Kidney epithelial cell (primary cell): ENCODE measurements around the gene SCAMP1. TPM values are rescaled to one million over a fixed set of nuclear protein-coding genes. Genes with fewer than 3 reads are reported as not detected.

Experiments
- DNase-seq: peaks from one replicate; pipeline ENCODE4 v3.0.0-alpha.2; 2010; ENCODE audit warnings: low read depth
- H3K27me3 ChIP-seq: 2 replicates; pipeline ENCODE4 v1.6.0; 2011; ENCODE audit warnings: low read length; ENCODE audit not compliant: control insufficient read depth, insufficient read depth
- H3K36me3 ChIP-seq: 2 replicates; pipeline ENCODE4 v1.5.1; 2011; ENCODE audit warnings: low read length; ENCODE audit not compliant: control insufficient read depth, insufficient read depth
- H3K4me3 ChIP-seq: 2 replicates; pipeline ENCODE4 v1.5.1; 2011; ENCODE audit warnings: low read depth, mild to moderate bottlenecking, control low read depth, low read length
- CTCF ChIP-seq: IDR thresholded peaks from 2 replicates; pipeline ENCODE4 v1.5.1; 2011; ENCODE audit warnings: mild to moderate bottlenecking, moderate library complexity, low read length, control low read depth, inconsistent platforms; ENCODE audit not compliant: insufficient read depth, poor library complexity, severe bottlenecking
- total RNA-seq: library from RNA; depleted of rRNA; stranded (reverse); fragments of >200 nt; gene quantifications from 2 replicates; pipeline ENCODE4 v1.2.3, GENCODE V29; 2015

SCAMP1 gene
- total RNA-seq: 33.4 and 43.0 TPM in 2 replicates

- no peaks in the 10 kb centered on the region for H3K27me3 ChIP-seq
- H3K4me3 ChIP-seq: peak within 1 kb of the TSS; percentile 98
- H3K36me3 ChIP-seq: no peaks in the 10 kb centered on the region
- TF ChIP-seq CTCF: no peak
- DNase-seq: peak; percentile 68
Observed at GRCh38 chr5:78359831-78360673, at the start of gene SCAMP1. TSS of gene SCAMP1 (plus strand) at chr5:78360617. CDS start at chr5:78360672, 55 bp downstream.

GRCh38 chr5:78317515-78317914 lies 42.9 kb upstream of the SCAMP1 start:
- H3K4me3 ChIP-seq: no peak overlapping the region
- TF ChIP-seq CTCF: no peak
- H3K36me3 ChIP-seq: no peaks in the 10 kb centered on the region
- no peak for DNase-seq
- H3K27me3 ChIP-seq: no peaks in the 10 kb centered on the region

GRCh38 chr5:78318337-78318736 lies 42.1 kb upstream of the SCAMP1 start:
- Histone ChIP-seq H3K27me3 (no peaks in the 10 kb centered on the region), H3K36me3 (no peaks in the 10 kb centered on the region), H3K4me3 (no peak overlapping the region)
- no peak for DNase-seq
- no peak for TF ChIP-seq CTCF

- DNase-seq: no peak
- TF ChIP-seq CTCF: peak; percentile 45
Observed at GRCh38 chr5:78320401-78320800, 40.0 kb upstream of the SCAMP1 start.

GRCh38 chr5:78323241-78323640 lies 37.2 kb upstream of the SCAMP1 start:
- TF ChIP-seq CTCF: no peak
- DNase-seq: no peak
- H3K27me3 ChIP-seq: no peaks in the 10 kb centered on the region
- H3K4me3 ChIP-seq: no peak overlapping the region
- no peaks in the 10 kb centered on the region for H3K36me3 ChIP-seq

More at GRCh38 chr5:78320401-78320800, 40.0 kb upstream of the SCAMP1 start:
- no peaks in the 10 kb centered on the region for H3K27me3 ChIP-seq
- H3K36me3 ChIP-seq: no peaks in the 10 kb centered on the region
- no peak overlapping the region for H3K4me3 ChIP-seq
